Inflammatory macrophage (primary cell): ENCODE data around the gene SAMMSON.
A peak's percentile ranks its signal among the peaks of the same experiment; 100 is the strongest.

Experiments used
- DNase-seq, 2 donors: peaks; one replicate each; pipeline ENCODE4 v3.0.0-alpha.2; 2020 to 2022

Gene SAMMSON

DNA sequence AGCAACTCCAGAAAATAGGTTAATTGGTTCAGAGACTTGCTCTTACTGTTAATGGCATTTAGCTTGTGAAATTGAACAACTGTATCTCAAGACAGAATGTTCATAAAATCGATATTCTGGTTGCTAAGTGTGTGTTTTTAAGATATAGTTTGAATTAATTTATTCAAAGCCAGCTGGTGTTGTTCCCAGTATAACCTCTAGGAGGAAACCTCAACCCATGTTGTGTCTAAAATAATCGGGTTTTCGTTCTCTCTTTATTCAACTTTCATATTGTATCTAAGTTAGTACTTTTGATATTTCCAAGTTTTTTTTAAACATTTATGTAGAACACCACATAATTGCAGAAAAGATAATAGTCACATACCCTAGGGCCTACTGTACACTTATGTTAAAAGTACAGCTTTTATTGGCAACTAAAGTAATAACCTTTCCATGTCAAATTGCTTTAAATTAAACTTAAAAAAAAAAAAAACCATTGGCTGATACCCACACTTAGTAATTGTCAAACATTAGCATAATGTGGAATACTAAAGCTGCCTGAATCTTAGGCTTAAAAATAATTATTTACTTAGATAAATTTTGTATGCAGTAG, 90.9 kb downstream of the SAMMSON start:
- peak in 1 of 2 donors; percentile 17 for DNase-seq

DNA sequence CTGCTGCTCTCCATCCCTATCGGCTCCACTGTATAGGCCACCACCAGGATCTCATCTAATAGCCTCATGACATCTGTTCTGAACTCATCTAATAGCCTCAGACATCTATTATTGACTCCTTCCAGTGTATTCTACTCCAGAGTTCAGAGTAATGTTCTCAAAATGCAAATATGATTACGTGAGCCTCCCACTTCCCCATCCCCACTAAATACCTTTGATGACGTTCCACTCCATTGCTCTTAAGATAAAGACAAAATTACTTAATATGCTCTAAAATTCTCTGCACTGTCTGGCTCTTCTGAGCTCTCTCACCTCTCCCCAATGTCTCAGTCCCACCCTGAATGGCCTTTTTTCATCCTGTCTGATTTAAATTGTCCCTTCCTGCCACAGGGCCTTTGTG, 94.7 kb downstream of the SAMMSON start:
- DNase-seq: no peak

DNA sequence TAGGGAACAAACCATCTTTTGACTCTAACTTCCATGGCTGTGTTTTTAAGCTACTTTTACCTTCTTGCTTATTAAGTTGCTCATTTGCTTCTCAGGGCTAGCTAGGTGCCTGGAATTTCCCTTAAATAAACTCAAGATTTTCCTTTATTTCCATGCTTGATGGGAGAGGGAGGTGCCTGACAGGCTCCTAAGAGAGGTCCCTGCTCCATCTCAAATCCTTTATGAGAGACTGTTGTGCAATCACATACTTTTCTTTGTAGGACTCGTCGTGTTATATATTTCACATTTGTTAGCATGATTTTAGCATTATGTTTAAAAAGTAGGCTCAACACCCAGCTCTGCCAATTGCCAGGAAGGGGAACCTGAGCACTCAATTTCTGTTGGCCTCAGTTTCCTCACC, 95.7 kb downstream of the SAMMSON start:
- no peak for DNase-seq

DNA sequence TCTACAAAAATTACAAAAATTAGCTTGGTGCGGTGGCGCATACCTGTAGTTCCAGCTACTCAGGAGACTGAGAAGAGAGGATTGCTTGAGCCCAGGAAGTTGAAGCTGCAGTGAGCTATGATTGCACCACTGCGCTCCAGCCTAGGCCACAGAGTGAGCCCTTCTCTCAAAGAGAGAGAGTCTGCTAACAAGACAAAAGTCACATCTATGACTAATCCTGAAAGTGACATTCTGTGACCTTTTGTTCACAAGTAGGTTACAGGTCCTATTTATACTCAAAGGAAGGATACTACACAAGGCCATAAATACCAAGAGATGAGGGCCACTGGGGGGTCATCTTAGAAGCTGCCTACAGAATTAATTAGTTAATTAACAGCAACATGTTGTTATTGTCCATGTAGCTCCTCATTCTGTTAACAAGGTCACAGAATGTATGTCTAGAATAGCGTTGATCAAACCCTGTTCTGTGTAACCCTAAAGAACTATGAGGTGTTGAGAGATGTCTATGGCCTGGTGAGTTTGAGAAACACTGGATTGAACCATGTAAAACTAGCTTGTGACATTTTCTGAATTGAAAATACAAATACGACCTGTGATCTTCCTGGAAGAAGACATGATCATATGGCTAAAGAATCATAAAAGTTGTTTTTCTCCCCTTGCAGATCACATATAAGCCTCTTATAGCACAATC, 97.0 kb downstream of the SAMMSON start:
- no peak for DNase-seq

DNA sequence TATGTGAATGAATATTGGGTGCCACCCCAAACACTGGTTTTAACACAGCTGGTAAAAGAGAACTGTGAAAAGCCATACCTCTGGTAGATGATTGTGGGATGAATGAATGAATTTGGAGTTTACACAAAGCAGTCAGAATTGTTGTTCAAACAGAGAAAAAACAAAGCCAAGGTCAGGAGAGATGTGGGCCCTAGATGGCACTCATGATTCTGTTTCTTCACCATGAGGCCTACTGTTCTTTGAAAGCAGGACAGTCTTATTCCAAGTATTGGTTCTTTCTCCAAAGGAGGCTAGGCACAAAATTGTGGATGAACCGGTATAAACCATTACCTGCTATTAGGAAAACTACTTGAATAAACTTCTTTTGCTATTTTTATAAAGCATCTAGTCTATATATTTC, 97.6 kb downstream of the SAMMSON start:
- no peak for DNase-seq

DNA sequence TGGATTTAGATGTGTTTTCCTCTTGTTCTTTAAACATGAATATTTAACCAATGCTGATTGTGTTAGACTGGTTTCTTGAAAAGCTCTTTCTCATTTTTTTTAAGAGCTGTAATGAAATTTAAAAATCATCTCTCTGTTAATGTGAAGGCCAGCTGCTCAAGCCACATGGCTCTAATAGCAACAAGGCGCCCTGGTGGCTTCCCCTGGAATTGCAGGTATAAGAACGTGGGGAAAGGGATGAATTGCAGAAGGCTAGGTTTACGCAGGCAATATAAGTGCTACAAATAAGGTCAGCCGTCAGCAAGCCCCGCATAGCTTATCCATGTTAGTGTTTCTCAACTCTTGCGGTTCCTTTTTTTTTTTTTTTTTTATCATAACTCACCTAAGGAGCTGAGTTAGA, 108.5 kb downstream of the SAMMSON start:
- DNase-seq: peak; percentile 44 to 52

DNA sequence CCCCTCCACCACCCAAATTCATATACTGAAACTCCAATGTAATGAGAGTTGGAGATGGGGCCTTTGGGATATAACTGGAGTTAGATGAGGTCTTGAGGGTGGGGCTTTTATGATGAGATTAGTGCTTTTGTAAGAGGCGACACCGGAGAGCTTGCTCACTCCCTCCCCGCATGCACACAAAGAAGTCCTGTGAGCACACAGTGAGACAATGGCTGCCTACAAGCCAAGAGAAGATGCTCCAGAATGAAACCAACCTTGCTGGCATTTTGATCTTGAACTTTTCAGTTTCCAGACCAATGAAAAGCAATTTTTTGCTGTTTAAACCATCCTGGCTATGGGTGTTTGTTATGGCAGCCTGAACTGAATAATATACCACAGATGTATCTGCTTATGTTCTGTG, 109.0 kb downstream of the SAMMSON start:
- DNase-seq: no peak

DNA sequence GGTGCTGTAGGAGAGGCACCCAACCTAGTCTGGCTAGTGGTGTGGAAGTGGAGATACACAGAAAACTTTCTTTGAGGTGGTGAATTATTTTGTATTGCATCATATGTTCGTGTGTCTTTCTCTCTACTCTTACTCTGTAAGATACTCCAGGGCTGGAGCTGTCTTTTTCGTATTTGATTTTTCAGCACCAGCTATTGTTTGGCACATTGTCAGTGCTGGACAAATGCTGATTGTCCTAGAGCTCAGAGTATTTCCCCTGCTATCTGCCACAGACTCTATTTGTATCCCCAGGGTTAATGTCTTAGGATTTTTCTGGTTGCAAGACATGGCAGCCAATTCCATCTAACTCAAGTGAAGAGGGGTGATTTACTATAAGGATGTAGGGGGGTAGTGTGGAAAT, 110.5 kb downstream of the SAMMSON start:
- DNase-seq: no peak

DNA sequence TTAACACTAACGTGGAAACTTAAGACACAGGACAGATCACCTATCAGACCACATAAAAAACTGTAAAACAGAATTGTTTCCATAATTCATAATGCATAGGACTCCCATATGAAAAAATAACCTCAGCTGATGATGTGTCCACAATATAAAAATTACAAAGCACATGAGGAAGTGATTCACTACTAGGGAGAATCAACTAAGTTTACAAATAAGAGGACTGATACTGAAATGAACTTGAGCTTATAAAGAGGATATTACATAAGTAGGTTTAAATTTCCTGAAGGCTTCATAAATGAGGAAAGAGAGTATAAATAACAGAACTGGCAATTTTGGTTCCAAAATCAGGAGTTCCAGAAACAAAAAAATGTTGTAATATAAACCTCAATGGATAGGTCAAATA, 111.9 kb downstream of the SAMMSON start:
- DNase-seq: peak in 1 of 2 donors; percentile 71

DNA sequence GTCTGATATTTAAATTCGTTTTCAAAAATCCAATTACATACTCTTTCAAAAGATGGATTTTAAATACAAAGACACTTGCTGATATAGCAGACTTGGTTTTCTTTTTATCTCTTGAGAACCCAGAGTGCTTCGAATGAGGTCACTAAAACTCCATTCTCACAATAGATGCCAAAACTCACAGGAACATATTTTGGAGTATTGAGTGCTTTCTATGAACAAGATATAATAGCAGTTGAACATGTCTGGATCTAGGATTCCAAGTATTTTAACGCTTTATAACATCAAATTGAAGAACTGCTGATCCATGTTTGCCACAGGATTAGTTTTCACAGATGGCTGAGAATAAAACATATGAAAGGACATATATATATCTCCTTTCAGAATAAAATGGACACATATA, 113.2 kb downstream of the SAMMSON start:
- no peak for DNase-seq

DNA sequence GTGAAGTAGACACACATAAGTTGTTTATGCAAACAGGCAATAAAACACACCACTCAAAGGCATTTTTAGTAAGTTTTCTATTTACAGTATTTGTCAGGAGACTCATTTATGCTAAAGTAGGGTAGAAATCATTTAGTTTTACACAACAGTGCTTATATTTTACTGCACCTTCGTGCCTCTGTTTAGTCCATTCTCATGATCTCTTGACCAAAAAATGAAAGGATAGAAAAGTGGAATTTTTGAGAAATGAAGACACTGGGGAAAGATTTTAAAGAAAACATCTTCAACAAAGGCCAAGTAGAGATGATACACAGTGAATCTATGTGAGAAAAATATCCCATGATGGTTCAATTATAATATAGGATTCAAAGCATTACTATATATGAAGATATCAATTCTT, 114.9 kb downstream of the SAMMSON start:
- no peak for DNase-seq

DNA sequence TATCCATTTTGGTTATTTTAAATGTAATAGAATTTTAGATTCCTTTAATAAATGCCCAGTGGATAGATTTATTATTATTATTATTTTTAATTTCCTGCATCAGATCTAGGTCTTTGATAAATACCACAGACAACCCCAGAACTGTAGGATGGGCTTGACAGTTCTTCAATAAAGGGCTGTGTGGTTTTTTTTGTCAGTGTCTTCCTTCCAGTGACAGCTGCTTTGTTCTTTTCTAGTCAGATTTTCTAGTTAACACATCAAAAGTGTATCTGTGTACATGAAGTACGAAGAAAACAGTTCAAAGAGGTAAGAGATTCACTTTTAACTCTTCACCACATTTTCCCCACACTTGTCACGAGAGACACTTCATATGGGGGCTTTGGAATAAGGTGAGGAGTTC, 120.3 kb downstream of the SAMMSON start:
- no peak for DNase-seq
